ENCODE data around the gene ZNF436. TPM values are rescaled to one million over a fixed set of nuclear protein-coding genes. Genes with fewer than 3 reads are reported as not detected.

Gene ZNF436
- total and polyA plus RNA-seq, 2 of the 13 experiments (the other 11 are each of a cell fraction or from before 2014, with no cell fraction given): 4.3 to 9.9 TPM

GRCh38 chr1:23368562-23369334, 888 bp downstream of the ZNF436 start (continued):
- TF ChIP-seq ZNF556 (CRISPR knock-in tag; IDR thresholded peaks at IDR 0.05; ENCODE audit: borderline replicate concordance): peak; percentile 88
- no peak for TF ChIP-seq ZNF343 (CRISPR knock-in tag; IDR thresholded peaks at IDR 0.05)
- peak; percentile 83; the same call in 1 of the 2 replicates for TF ChIP-seq ZNF564 (CRISPR knock-in tag; IDR thresholded peaks at IDR 0.05)
- TF ChIP-seq KAT8 (CRISPR knock-in tag; IDR thresholded peaks at IDR 0.05): peak; percentile 74
- TF ChIP-seq AKNA (CRISPR knock-in tag; IDR thresholded peaks at IDR 0.05; ENCODE audit: borderline replicate concordance): no peak
- no peak for TF ChIP-seq ZBTB43 (CRISPR knock-in tag; conservative IDR thresholded peaks at IDR 0.05)
- no peak for TF ChIP-seq CERS6 (CRISPR knock-in tag; IDR thresholded peaks at IDR 0.05)
- TF ChIP-seq FOSL2 (CRISPR knock-in tag; IDR thresholded peaks at IDR 0.05): peak; percentile 6; the same call in 1 of the 2 replicates
- peak; percentile 73 for TF ChIP-seq ZSCAN31 (CRISPR knock-in tag; IDR thresholded peaks at IDR 0.05; ENCODE audit: low read depth)
- no peak for TF ChIP-seq HOXA9 (CRISPR knock-in tag; IDR thresholded peaks at IDR 0.05; ENCODE audit: borderline replicate concordance)
- TF ChIP-seq HHEX (CRISPR knock-in tag; IDR thresholded peaks at IDR 0.05): no peak
- TF ChIP-seq ZMYM4 (CRISPR knock-in tag; IDR thresholded peaks at IDR 0.05): 0 out of 2 replicates have a peak, but pooled peaks have one; percentile 10
- TF ChIP-seq E2F5 (CRISPR knock-in tag; conservative IDR thresholded peaks at IDR 0.05): no peak
- no peak for TF ChIP-seq NR2F2 (IDR thresholded peaks at IDR 0.05; ENCODE audit: borderline replicate concordance, low read depth)
- no peak for TF ChIP-seq SKIL (CRISPR knock-in tag; IDR thresholded peaks at IDR 0.05; ENCODE audit: borderline replicate concordance)
- peak; percentile 82; the same call in 1 of the 2 replicates for TF ChIP-seq GABPB1 (CRISPR knock-in tag; IDR thresholded peaks at IDR 0.05)
- TF ChIP-seq ZNF639 (CRISPR knock-in tag; conservative IDR thresholded peaks at IDR 0.05): 0 out of 2 replicates have a peak, but pooled peaks have one; percentile 57

Measured in HepG2 (cell line).